ENCODE results near the gene TMEM242. TPM values are rescaled to one million over a fixed set of nuclear protein-coding genes. Genes with fewer than 3 reads are reported as not detected.

The TMEM242 gene
- total RNA-seq, 1 experiment from 2014 or later, result 8.7 TPM

- POLR2A ChIA-PET, result no interaction called here
- H3K27me3 Mint-ChIP-seq (ENCODE audit: low read depth), result no peaks in the 10 kb centered on the region
- no peaks in the 10 kb centered on the region for H3K9me3 Mint-ChIP-seq
- TF ChIP-seq ZNF232 (CRISPR knock-in tag; IDR thresholded peaks at IDR 0.05), result no peak
- no peak for TF ChIP-seq CREM (CRISPR knock-in tag; IDR thresholded peaks at IDR 0.05)
- DNase-seq (ENCODE audit: low spot score) (no peak), ATAC-seq (no peak)
- no peak overlapping the region for H3K4me3 Mint-ChIP-seq
- peaks cover 11% of the 10 kb centered on the region for H3K4me1 Mint-ChIP-seq
- CTCF ChIA-PET, result no interaction called here
- H3K36me3 Mint-ChIP-seq, result no peaks in the 10 kb centered on the region
- no peak overlapping the region for H3K27ac Mint-ChIP-seq
Observed at GRCh38 chr6:157298216-157298724, 25.0 kb downstream of the TMEM242 start.

GRCh38 chr6:157294654-157295053, 28.7 kb downstream of the TMEM242 start:
- ATAC-seq (no peak), DNase-seq (ENCODE audit: low spot score) (no peak)
- ChIA-PET CTCF (interaction anchor here (1.0 kb wide), 1 partner anchor 20 kb away, joined by 3 read pairs; no protein-coding TSS in a partner anchor), POLR2A (no interaction called here)
- Mint-ChIP-seq H3K27ac (no peak overlapping the region), H3K9me3 (no peaks in the 10 kb centered on the region), H3K4me3 (no peak overlapping the region), H3K4me1 (peaks cover 21% of the 10 kb centered on the region), H3K27me3 (ENCODE audit: low read depth) (no peaks in the 10 kb centered on the region), H3K36me3 (peaks cover 3% of the 10 kb centered on the region)
- TF ChIP-seq ZBTB21 (CRISPR knock-in tag; IDR thresholded peaks at IDR 0.05; ENCODE audit: borderline replicate concordance) (no peak), RORB (CRISPR knock-in tag; IDR thresholded peaks at IDR 0.05) (no peak), ATF2 (CRISPR knock-in tag; IDR thresholded peaks at IDR 0.05; ENCODE audit: borderline replicate concordance, low read depth) (no peak), NFE2L1 (CRISPR knock-in tag; IDR thresholded peaks at IDR 0.05) (no peak), IRF2 (CRISPR knock-in tag; IDR thresholded peaks at IDR 0.05; ENCODE audit: borderline replicate concordance, low read depth) (no peak), RELA (CRISPR knock-in tag; IDR thresholded peaks at IDR 0.05; ENCODE audit: borderline replicate concordance) (no peak), ATF1 (CRISPR knock-in tag; IDR thresholded peaks at IDR 0.05) (no peak), HMGA2 (CRISPR knock-in tag; IDR thresholded peaks at IDR 0.05) (no peak), PRDM15 (CRISPR knock-in tag; IDR thresholded peaks at IDR 0.05) (no peak), ZNF416 (CRISPR knock-in tag; IDR thresholded peaks at IDR 0.05) (no peak), CTCF (IDR thresholded peaks at IDR 0.05) (no peak), MLX (CRISPR knock-in tag; IDR thresholded peaks at IDR 0.05) (no peak), CBFB (CRISPR knock-in tag; IDR thresholded peaks at IDR 0.05; ENCODE audit: low read depth) (no peak), ZNF425 (CRISPR knock-in tag; conservative IDR thresholded peaks at IDR 0.05) (no peak), FOXP4 (CRISPR knock-in tag; IDR thresholded peaks at IDR 0.05) (no peak), NR2C2 (CRISPR knock-in tag; IDR thresholded peaks at IDR 0.05) (no peak), MYBL2 (CRISPR knock-in tag; IDR thresholded peaks at IDR 0.05) (no peak)
